ENCODE results near the gene FAM200B.
"Not testable (repeated sequence)": the region's sequence is repeated elsewhere in the genome, so short reads cannot be mapped to it uniquely, and the experiment has no call there.

FAM200B gene

GRCh38 chr4:15729910-15730533 is 48.4 kb downstream of the FAM200B start:
- FAIRE-seq (no peak), DNase-seq (ENCODE audit: insufficient read length, low spot score) (peak; percentile 66)

GRCh38 chr4:15733061-15733460 is 51.4 kb downstream of the FAM200B start:
- not testable (repeated sequence) for FAIRE-seq; DNase-seq (ENCODE audit: insufficient read length, low spot score)

GRCh38 chr4:15735536-15735935 is 53.9 kb downstream of the FAM200B start:
- no peak for DNase-seq (ENCODE audit: insufficient read length, low spot score)
- no peak for FAIRE-seq

DNA sequence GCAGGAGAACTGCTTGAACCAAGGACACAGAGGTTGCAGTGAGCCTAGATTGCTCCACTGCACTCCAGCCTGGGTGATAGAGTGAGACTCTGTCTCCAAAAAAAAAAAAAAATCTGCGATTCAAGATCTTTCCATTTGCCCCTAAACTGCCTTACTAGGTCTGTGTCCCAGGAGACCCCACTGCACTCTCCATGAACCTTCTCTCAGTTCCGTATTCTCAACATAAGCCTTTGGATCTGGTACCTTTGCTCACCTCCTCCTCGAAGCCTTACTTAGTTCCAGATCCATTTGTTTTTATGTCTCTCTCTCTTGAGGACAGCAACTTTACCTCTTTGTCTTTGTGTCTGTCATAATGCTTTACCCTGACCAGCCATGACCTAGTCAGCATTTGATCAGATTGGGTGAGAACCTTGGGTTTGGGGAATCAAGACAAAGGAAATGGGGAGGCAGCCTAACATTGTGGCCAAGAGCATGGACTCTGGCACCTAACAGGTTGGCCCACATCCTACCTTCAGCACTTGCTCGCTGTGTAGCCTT is 55.0 kb downstream of the FAM200B start:
- FAIRE-seq (no peak), DNase-seq (ENCODE audit: insufficient read length, low spot score) (no peak)

- no peak for FAIRE-seq
- no peak for DNase-seq (ENCODE audit: insufficient read length, low spot score)
These were observed 55.6 kb downstream of the FAM200B start for GRCh38 chr4:15737255-15737654.

DNA sequence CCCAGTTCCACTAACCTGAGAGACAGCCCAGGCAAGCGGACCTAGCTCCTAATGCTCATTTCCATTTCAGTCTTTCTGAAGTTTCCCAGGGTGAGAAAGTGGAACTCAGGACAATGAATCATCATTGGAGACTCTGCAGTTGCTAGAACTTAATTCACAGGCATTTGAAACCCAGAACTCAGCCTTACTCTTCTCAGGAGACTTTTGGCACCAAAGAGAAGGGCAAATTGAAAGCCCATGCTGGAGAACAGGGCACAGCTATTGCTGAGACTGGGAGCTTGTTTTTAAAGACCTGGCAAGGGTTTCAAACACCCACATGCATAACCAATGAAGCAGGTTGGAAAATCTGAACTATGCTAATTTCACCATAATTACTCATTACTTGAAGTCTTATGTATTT is 57.2 kb downstream of the FAM200B start:
- no peak for DNase-seq (ENCODE audit: insufficient read length, low spot score)
- no peak for FAIRE-seq
